ENCODE results near the gene PRKCH. TPM values are rescaled to one million over a fixed set of nuclear protein-coding genes. Genes with fewer than 3 reads are reported as not detected.
A peak's percentile ranks its signal among the peaks of the same experiment; 100 is the strongest.

The PRKCH gene
- total RNA-seq, 2 donors from 2014 or later = 7.2 to 8.6 TPM

- Histone ChIP-seq H3K9me3 (ENCODE audit: control insufficient read depth, low read length) (no peaks in the 10 kb centered on the region), H3K36me3 (ENCODE audit: control insufficient read depth, insufficient read depth, low read length) (no peaks in the 10 kb centered on the region), H3K27me3 (ENCODE audit: control insufficient read depth, insufficient read depth, low read length, poor library complexity, severe bottlenecking) (peaks cover 5% of the 10 kb centered on the region), H3K9ac (ENCODE audit: extremely low read depth, low read length, poor library complexity, severe bottlenecking) (no peak overlapping the region), H3K27ac (ENCODE audit: low read depth, low read length) (no peak overlapping the region), H3K4me3 (ENCODE audit: low read length) (no peak overlapping the region), H3K4me1 (ENCODE audit: control insufficient read depth, insufficient read depth, low read length) (peaks cover 2% of the 10 kb centered on the region)
- peaks cover 10% of the 10 kb centered on the region for H3K4me1 Mint-ChIP-seq
- no peak overlapping the region for H3K4me3 Mint-ChIP-seq
- 58 to 76% methylated on average over 2 to 3 of the region's 3 CpGs for WGBS, 2 experiments (ENCODE audit: insufficient coverage in 1 of 2, insufficient read length in 1 of 2)
- no peak overlapping the region for H3K27ac Mint-ChIP-seq
- TF ChIP-seq, protein P1, sequence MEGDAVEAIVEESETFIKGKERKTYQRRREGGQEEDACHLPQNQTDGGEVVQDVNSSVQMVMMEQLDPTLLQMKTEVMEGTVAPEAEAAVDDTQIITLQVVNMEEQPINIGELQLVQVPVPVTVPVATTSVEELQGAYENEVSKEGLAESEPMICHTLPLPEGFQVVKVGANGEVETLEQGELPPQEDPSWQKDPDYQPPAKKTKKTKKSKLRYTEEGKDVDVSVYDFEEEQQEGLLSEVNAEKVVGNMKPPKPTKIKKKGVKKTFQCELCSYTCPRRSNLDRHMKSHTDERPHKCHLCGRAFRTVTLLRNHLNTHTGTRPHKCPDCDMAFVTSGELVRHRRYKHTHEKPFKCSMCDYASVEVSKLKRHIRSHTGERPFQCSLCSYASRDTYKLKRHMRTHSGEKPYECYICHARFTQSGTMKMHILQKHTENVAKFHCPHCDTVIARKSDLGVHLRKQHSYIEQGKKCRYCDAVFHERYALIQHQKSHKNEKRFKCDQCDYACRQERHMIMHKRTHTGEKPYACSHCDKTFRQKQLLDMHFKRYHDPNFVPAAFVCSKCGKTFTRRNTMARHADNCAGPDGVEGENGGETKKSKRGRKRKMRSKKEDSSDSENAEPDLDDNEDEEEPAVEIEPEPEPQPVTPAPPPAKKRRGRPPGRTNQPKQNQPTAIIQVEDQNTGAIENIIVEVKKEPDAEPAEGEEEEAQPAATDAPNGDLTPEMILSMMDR (conservative IDR thresholded peaks at IDR 0.05) = no peak
- no peaks in the 10 kb centered on the region for H3K36me3 Mint-ChIP-seq (ENCODE audit: low read depth)
- H3K27me3 Mint-ChIP-seq (ENCODE audit: insufficient read depth) = no peaks in the 10 kb centered on the region
- DNase-seq = no peak
- no peaks in the 10 kb centered on the region for H3K9me3 Mint-ChIP-seq
Observed at GRCh38 chr14:61296151-61296550, 25.2 kb upstream of the PRKCH start.

DNA sequence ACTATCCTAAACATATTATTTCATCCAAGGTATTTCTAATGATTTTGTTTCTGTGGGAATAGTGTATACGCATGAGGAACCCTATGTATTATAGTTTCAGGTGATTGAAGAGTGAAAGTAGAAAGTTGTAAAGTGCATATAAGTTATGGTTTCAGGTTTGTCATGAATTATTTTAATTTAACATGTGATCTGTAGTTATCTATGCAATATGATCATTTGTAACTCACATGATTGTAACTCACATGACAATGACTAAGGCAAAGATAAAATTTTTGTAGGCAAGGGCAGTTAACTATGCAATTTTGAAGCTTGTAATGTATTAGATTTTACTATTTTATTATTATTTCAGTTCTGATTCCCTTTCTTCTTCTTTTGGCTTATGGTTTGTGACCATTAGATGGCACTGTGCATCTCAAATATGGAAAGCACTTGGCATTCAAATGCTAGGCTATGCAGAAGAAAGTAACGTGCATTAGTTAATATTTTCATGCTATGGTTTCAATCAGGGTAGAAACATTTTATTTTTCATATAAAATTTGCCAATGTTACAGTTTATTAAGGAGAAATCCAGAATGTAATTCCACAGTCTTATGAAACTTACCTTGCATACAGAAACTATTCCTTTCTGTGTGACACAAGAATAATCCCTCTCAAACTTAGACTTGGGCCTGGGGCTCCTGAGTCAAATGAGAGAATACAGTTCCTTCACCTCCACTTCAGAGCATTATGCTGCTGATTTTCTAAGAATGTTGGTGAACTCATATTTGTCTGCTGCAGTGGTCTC is 24.5 kb upstream of the PRKCH start:
- Mint-ChIP-seq H3K4me3 (no peak overlapping the region), H3K27me3 (ENCODE audit: insufficient read depth) (no peaks in the 10 kb centered on the region), H3K9me3 (no peaks in the 10 kb centered on the region), H3K36me3 (ENCODE audit: low read depth) (no peaks in the 10 kb centered on the region), H3K27ac (no peak overlapping the region), H3K4me1 (peaks cover 10% of the 10 kb centered on the region)
- WGBS, 2 experiments (ENCODE audit: insufficient coverage in 1 of 2, insufficient read length in 1 of 2) = 70 to 100% methylated on average over 1 to 2 of the region's 2 CpGs
- Histone ChIP-seq H3K4me1 (ENCODE audit: control insufficient read depth, insufficient read depth, low read length) (peaks cover 2% of the 10 kb centered on the region), H3K9ac (ENCODE audit: extremely low read depth, low read length, poor library complexity, severe bottlenecking) (no peak overlapping the region), H3K9me3 (ENCODE audit: control insufficient read depth, low read length) (no peaks in the 10 kb centered on the region), H3K27ac (ENCODE audit: low read depth, low read length) (no peak overlapping the region), H3K27me3 (ENCODE audit: control insufficient read depth, insufficient read depth, low read length, poor library complexity, severe bottlenecking) (peaks cover 5% of the 10 kb centered on the region), H3K4me3 (ENCODE audit: low read length) (no peak overlapping the region), H3K36me3 (ENCODE audit: control insufficient read depth, insufficient read depth, low read length) (no peaks in the 10 kb centered on the region)
- DNase-seq = no peak
- TF ChIP-seq, protein P1 (conservative IDR thresholded peaks at IDR 0.05) = peak; percentile 83

DNA sequence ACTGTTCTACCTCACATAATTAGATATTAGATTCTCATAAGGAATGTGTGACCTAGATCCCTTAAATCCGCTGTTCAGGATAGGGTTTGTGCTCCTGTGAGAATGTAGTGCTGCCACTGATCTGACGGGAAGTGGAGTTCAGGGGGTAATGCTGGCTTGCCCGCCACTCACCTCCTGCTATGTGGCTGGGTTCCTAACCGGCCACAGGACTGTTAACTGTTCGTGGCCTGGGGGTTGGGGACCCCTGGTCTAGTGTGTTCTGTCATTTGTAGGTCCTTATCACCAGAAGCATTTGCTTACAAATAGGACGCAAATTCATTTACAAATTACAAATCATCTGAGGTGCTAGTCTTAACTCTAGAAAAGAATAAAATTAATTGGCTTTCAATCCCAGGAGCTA is 23.8 kb upstream of the PRKCH start:
- no peaks in the 10 kb centered on the region for H3K9me3 ChIP-seq (ENCODE audit: control insufficient read depth, low read length)
- H3K27ac Mint-ChIP-seq = no peak overlapping the region
- 78 to 90% methylated on average over 2 to 6 of the region's 6 CpGs for WGBS, 2 experiments (ENCODE audit: insufficient coverage in 1 of 2, insufficient read length in 1 of 2)
- no peak overlapping the region for H3K4me3 ChIP-seq (ENCODE audit: low read length)
- DNase-seq = no peak
- H3K27me3 ChIP-seq (ENCODE audit: control insufficient read depth, insufficient read depth, low read length, poor library complexity, severe bottlenecking) = peaks cover 5% of the 10 kb centered on the region
- no peak overlapping the region for H3K4me3 Mint-ChIP-seq
- H3K36me3 ChIP-seq (ENCODE audit: control insufficient read depth, insufficient read depth, low read length) = no peaks in the 10 kb centered on the region
- no peaks in the 10 kb centered on the region for H3K27me3 Mint-ChIP-seq (ENCODE audit: insufficient read depth)
- H3K4me1 ChIP-seq (ENCODE audit: control insufficient read depth, insufficient read depth, low read length) = peaks cover 2% of the 10 kb centered on the region
- TF ChIP-seq, protein P1 (conservative IDR thresholded peaks at IDR 0.05) = no peak
- no peak overlapping the region for H3K27ac ChIP-seq (ENCODE audit: low read depth, low read length)
- H3K9me3 Mint-ChIP-seq = no peaks in the 10 kb centered on the region
- peaks cover 10% of the 10 kb centered on the region for H3K4me1 Mint-ChIP-seq
- no peak overlapping the region for H3K9ac ChIP-seq (ENCODE audit: extremely low read depth, low read length, poor library complexity, severe bottlenecking)
- no peaks in the 10 kb centered on the region for H3K36me3 Mint-ChIP-seq (ENCODE audit: low read depth)

Data from endodermal cell (in vitro differentiated cells).